CD4-positive, alpha-beta T cell treated with Interleukin-15 for 1 hour (primary cell): ENCODE measurements around the gene WDR19.
"Not testable (repeated sequence)": the region's sequence is repeated elsewhere in the genome, so short reads cannot be mapped to it uniquely, and the experiment has no call there.

Experiments used
- DNase-seq: peaks from one replicate; pipeline ENCODE4 v3.0.0-alpha.2; 2020

The WDR19 gene

GRCh38 chr4:39181905-39182638 is at the start of gene WDR19:
Gene WDR19, plus strand, starts transcription at chr4:39182529. Its CDS starts 29 bp downstream, at chr4:39182558.
- peak; percentile 99 for DNase-seq

- no peak for DNase-seq
Observed at GRCh38 chr4:39133623-39134022, 48.7 kb upstream of the WDR19 start.

GRCh38 chr4:39134683-39135306 is 47.5 kb upstream of the WDR19 start:
- DNase-seq = no peak

GRCh38 chr4:39138227-39138626 is 44.1 kb upstream of the WDR19 start:
- not testable (repeated sequence) for DNase-seq

- no peak for DNase-seq
Observed at GRCh38 chr4:39146211-39146610, 36.1 kb upstream of the WDR19 start.

- no peak for DNase-seq
Observed at GRCh38 chr4:39154009-39154408, 28.3 kb upstream of the WDR19 start.

GRCh38 chr4:39157520-39157919 is 24.8 kb upstream of the WDR19 start:
- DNase-seq = no peak

- no peak for DNase-seq
Observed at GRCh38 chr4:39166177-39166576, 16.2 kb upstream of the WDR19 start.

- DNase-seq = no peak
Observed at GRCh38 chr4:39166669-39167068, 15.7 kb upstream of the WDR19 start.

- no peak for DNase-seq
Observed at GRCh38 chr4:39169426-39169825, 12.9 kb upstream of the WDR19 start.

- no peak for DNase-seq
Observed at GRCh38 chr4:39170301-39170700, 12.0 kb upstream of the WDR19 start.

- no peak for DNase-seq
Observed at GRCh38 chr4:39178706-39179105, 3.6 kb upstream of the WDR19 start.

- no peak for DNase-seq
Observed at GRCh38 chr4:39179681-39180080, 2.6 kb upstream of the WDR19 start.

- not testable (repeated sequence) for DNase-seq
Observed at GRCh38 chr4:39180629-39181028, 1.7 kb upstream of the WDR19 start.

GRCh38 chr4:39181520-39181904 is 817 bp upstream of the WDR19 start:
- DNase-seq = no peak

- no peak for DNase-seq
Observed at GRCh38 chr4:39201963-39202362, 19.6 kb downstream of the WDR19 start.

GRCh38 chr4:39204543-39204942 is 22.2 kb downstream of the WDR19 start:
- no peak for DNase-seq

- no peak for DNase-seq
Observed at GRCh38 chr4:39205000-39205399, 22.7 kb downstream of the WDR19 start.

- no peak for DNase-seq
Observed at GRCh38 chr4:39205476-39205875, 23.1 kb downstream of the WDR19 start.

GRCh38 chr4:39227906-39228305 is 45.6 kb downstream of the WDR19 start:
- no peak for DNase-seq

GRCh38 chr4:39228377-39228776 is 46.0 kb downstream of the WDR19 start:
- no peak for DNase-seq

- no peak for DNase-seq
Observed at GRCh38 chr4:39230462-39230861, 48.1 kb downstream of the WDR19 start.

GRCh38 chr4:39231660-39232059 is 49.3 kb downstream of the WDR19 start:
- no peak for DNase-seq

GRCh38 chr4:39232100-39232499 is 49.8 kb downstream of the WDR19 start:
- DNase-seq = no peak

- no peak for DNase-seq
Observed at GRCh38 chr4:39233114-39233513, 50.8 kb downstream of the WDR19 start.
